HUES48 (cell line): ENCODE data around the gene VGLL3.
A peak's percentile ranks its signal among the peaks of the same experiment; 100 is the strongest.

Experiments
- H3K27ac ChIP-seq: one replicate; pipeline ENCODE4 v1.7.0; 2013; ENCODE audit warnings: low read depth, low read length, inconsistent platforms
- H3K27me3 ChIP-seq: 2 replicates; pipeline ENCODE4 v1.6.1; 2013; ENCODE audit warnings: mild to moderate bottlenecking, low read length; ENCODE audit not compliant: control insufficient read depth, insufficient read depth
- H3K36me3 ChIP-seq: 2 replicates; pipeline ENCODE4 v1.6.1; 2013; ENCODE audit warnings: low read length; ENCODE audit not compliant: control insufficient read depth, insufficient read depth
- H3K4me1 ChIP-seq: 2 replicates; pipeline ENCODE4 v1.6.1; 2013; ENCODE audit warnings: mild to moderate bottlenecking, low read length; ENCODE audit not compliant: control insufficient read depth, insufficient read depth
- H3K4me3 ChIP-seq: 2 replicates; pipeline ENCODE4 v1.5.1; 2013; ENCODE audit warnings: mild to moderate bottlenecking, low read depth, low read length
- H3K9ac ChIP-seq: 2 replicates; pipeline ENCODE4 v1.6.1; 2013; ENCODE audit warnings: mild to moderate bottlenecking, low read depth, low read length, moderate library complexity
- H3K9me3 ChIP-seq: 2 replicates; pipeline ENCODE4 v1.6.1; 2013; ENCODE audit warnings: low read length; ENCODE audit not compliant: control insufficient read depth, insufficient read depth

Gene VGLL3

DNA sequence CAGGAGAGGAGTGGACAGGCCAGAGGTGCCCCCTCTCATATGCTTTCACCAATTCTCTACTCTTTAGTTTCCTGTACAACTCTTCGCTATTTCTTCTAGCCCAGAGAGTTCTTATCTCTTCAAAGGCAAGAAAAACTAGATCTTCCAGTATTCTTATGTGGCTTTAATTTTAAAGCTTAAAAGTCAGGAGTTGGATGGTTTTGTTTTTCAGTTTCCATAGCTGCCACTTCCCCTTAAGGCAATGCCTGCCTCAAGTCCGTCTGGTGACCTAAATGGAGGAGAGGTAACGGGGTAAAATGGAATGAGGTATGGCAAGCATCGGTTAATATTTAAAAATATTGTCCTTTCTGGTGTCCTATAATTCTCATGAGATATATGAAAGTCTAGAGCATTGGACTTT, 11.4 kb upstream of the VGLL3 start:
- no peaks in the 10 kb centered on the region for H3K9me3 ChIP-seq
- H3K4me3 ChIP-seq: no peak overlapping the region
- H3K27ac ChIP-seq: no peak overlapping the region
- no peak overlapping the region for H3K9ac ChIP-seq
- peaks cover 6% of the 10 kb centered on the region; the same call in 1 of the 2 replicates for H3K4me1 ChIP-seq
- H3K27me3 ChIP-seq: no peaks in the 10 kb centered on the region
- no peaks in the 10 kb centered on the region for H3K36me3 ChIP-seq

DNA sequence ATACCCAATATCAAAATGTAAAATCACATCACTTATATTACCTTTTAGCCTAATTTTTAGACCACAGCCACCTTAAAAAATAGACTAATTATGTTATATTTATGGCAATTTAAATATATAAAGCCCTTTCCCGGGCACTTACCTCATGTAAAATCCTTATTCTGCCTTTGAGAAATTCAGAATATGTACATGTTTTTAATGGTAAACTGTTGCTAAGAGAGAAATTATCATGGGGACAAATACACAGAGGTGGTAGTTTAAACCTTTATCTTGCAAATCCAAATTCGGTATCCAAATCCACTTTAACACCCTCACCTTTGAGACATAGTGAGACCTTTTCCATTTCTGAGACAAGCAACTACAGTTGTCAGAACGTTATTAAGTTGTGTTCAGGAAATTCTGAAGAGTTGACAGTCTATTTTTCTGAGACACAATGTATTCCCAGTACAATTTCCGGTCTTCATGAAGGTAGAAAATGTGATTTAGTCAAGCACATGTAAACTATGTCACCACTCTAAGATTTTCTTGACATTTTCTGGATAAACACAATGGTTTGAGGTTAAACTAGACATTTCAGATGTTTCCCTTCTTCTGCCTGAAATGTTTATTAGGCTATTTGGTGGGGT, 10.6 kb upstream of the VGLL3 start:
- H3K4me3 ChIP-seq: no peak overlapping the region
- no peak overlapping the region for H3K27ac ChIP-seq
- H3K27me3 ChIP-seq: no peaks in the 10 kb centered on the region
- no peaks in the 10 kb centered on the region for H3K36me3 ChIP-seq
- peaks cover 6% of the 10 kb centered on the region; the same call in 1 of the 2 replicates for H3K4me1 ChIP-seq
- no peak overlapping the region for H3K9ac ChIP-seq
- no peaks in the 10 kb centered on the region for H3K9me3 ChIP-seq

DNA sequence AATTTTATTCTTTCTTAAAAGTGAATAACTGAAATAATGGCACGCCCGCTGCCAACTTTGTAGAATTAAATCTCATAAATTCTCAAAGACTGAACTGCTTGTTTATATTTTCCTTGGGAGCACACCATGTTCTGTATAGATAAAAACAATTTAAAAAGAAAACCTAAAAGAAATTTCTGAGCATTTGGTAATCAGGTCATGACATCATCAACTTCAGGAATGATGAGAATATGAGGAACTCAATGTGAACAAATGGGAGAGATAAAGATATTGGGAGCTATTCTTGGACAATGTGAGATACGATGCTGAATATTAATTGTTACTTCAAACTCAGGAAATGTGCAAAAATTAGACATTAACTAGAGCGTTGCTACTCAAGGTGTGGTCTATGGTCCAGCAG, 10.0 kb upstream of the VGLL3 start:
- H3K36me3 ChIP-seq: no peaks in the 10 kb centered on the region
- no peaks in the 10 kb centered on the region for H3K9me3 ChIP-seq
- H3K9ac ChIP-seq: no peak overlapping the region
- H3K27ac ChIP-seq: no peak overlapping the region
- no peak overlapping the region for H3K4me3 ChIP-seq
- H3K27me3 ChIP-seq: no peaks in the 10 kb centered on the region
- peaks cover 6% of the 10 kb centered on the region; the same call in 1 of the 2 replicates for H3K4me1 ChIP-seq

DNA sequence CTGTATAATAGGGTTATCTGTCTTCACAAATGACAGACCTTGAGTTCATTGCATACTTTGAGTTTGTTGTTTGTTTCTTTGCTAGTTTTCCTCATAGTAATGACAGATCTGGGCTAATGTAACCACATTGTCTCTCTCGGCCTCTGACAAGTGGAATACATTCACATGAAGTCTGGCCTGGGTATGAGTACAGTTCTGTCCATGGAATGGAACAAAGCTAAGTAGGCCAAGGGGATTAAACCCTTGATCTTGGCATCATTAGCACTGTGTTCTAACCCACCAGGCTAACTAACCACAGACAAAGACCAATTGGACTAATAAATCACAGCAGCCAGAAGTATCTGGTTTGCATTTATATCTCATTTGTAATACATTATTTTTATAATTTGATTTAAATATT, 7.6 kb upstream of the VGLL3 start:
- Histone ChIP-seq H3K4me3 (no peak overlapping the region), H3K9me3 (no peaks in the 10 kb centered on the region), H3K36me3 (no peaks in the 10 kb centered on the region), H3K4me1 (peaks cover 10% of the 10 kb centered on the region), H3K9ac (no peak overlapping the region), H3K27me3 (no peaks in the 10 kb centered on the region), H3K27ac (no peak overlapping the region)

DNA sequence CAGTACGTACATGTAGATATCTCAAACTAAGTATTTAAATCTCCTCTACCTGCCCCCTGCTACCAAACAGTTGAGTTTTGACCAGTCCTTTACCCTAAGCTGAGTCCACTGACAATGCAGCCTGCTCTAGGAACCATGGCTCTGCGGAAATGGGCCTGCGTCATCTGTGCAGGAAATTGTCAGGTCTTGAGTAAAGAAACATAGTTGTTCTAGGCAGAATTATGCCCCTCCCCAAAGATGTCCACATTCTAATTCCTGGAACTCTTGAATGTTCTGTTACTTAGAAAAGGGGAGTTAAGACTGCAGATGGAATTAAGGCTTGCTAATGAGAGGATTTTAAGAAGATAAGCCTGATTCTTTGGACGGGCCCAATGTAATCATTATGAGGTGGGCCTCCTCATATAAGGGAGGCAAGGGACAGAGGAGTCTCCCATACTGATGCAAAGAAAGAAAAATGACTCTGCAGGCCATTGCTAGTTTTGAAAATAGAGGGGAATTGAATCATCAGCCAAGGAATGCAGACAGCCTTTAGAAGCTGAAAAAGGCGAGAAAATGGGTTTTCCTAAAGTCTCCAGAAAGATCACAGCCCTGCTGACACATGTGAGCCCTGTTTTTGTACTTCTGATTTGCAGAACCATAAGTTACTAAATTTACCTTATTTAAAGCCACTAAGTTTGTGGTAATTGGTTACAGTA, 5.5 kb upstream of the VGLL3 start:
- no peak overlapping the region for H3K9ac ChIP-seq

DNA sequence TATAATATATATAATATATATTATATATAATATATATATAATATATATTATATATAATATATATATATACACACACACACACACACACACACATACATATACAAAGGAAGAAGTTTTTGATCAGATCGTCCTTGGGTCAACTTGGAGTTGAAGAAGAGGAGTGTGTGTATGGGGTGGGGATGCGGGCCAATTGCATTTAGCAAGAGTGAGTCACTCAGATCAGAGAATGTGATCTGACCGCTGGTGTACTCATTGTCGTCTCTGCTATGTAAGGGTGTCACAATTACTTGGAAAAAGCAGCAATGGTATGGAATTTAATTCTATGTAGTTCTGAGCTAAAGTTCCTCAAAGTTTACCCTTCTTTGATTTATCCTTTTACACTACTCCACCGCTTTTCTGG, 4.6 kb upstream of the VGLL3 start:
- Histone ChIP-seq H3K27me3 (peaks cover under 1% of the 10 kb centered on the region; the same call in 1 of the 2 replicates), H3K36me3 (no peaks in the 10 kb centered on the region), H3K4me3 (no peak overlapping the region), H3K4me1 (peaks cover 15% of the 10 kb centered on the region), H3K27ac (no peak overlapping the region), H3K9me3 (no peaks in the 10 kb centered on the region), H3K9ac (no peak overlapping the region)

More for the DNA sequence above, 5.5 kb upstream of the VGLL3 start:
- Histone ChIP-seq H3K4me3 (no peak overlapping the region), H3K9me3 (no peaks in the 10 kb centered on the region), H3K4me1 (peaks cover 14% of the 10 kb centered on the region), H3K27me3 (no peaks in the 10 kb centered on the region), H3K27ac (peak overlapping the region; percentile 46), H3K36me3 (no peaks in the 10 kb centered on the region)

DNA sequence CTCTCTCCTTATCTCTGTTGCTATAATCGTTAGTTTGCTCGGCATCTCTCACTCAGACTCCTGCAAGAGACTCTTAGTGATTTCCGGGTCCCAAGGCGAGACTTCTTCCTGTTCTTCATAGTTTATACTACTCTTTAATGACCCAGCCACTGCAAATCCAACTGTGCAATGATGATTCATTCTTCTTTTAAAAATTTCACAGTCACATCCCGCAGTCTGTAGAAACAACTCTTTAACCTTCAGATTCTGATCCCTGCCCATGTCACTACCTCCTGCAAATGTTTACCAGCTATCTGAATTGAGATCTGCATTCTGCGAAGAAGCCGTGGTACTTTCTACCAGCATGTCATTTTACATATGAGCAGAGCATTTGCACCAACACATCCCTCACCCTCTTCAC, 2.8 kb upstream of the VGLL3 start:
- no peaks in the 10 kb centered on the region for H3K9me3 ChIP-seq
- H3K27me3 ChIP-seq: peaks cover 18% of the 10 kb centered on the region
- H3K36me3 ChIP-seq: no peaks in the 10 kb centered on the region

DNA sequence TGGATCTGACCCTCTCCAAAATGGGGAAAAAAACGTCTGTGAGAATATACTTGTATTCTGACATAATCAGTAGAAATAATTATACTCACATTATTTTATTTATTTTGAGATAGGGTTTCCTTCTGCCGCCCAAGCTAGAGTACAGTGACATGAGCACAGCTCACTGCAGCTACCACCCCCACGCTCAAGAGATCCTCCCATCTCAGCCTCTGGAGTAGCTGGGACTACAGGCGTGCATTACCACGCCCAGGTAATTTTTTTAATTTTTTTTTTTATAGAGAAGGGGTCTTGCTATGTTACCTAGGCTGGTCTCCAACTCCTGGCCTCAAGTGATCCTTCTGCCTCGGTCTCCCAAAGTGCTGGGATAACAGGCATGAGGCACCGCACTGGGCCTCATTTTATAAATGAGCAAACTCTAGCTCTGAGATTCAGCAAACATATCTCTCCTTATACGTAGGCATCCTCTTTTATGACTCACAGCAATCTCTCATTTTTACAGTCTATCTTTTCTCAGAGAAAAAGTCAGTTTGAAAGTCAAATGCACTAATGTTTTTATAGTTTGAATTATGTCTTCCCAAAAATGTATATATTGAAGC, 989 bp upstream of the VGLL3 start:
- H3K36me3 ChIP-seq: no peaks in the 10 kb centered on the region
- peaks cover 19% of the 10 kb centered on the region for H3K27me3 ChIP-seq
- H3K9me3 ChIP-seq: no peaks in the 10 kb centered on the region
- peaks cover 14% of the 10 kb centered on the region for H3K4me1 ChIP-seq
- no peak overlapping the region for H3K9ac ChIP-seq
- peak overlapping the region; percentile 74 for H3K27ac ChIP-seq
- H3K4me3 ChIP-seq: peak overlapping the region; percentile 62

More for the DNA sequence above, 2.8 kb upstream of the VGLL3 start:
- H3K9ac ChIP-seq: no peak overlapping the region
- H3K27ac ChIP-seq: no peak overlapping the region
- H3K4me3 ChIP-seq: no peak overlapping the region
- H3K4me1 ChIP-seq: peaks cover 14% of the 10 kb centered on the region

DNA sequence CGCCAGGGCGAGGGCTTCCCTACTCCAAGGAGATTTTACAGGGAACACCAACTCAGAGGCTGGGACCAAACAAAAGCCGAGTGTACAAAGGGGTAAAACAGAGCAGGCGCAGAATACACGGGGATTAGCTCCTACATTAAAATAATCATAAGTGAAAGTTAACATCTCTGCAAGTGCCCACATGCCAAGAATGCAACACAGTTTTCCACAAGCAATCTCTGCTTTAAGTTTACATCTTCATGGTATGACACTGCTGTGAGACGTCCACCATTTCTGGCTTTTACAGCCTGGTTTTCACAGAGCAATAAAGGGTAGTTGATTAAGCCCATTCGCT, 500 bp upstream of the VGLL3 start:
- H3K9me3 ChIP-seq: no peaks in the 10 kb centered on the region
- peaks cover 19% of the 10 kb centered on the region for H3K27me3 ChIP-seq
- 0 out of 2 replicates have a peak overlapping the region, but pooled peaks have one; percentile 26 for H3K9ac ChIP-seq
- H3K4me3 ChIP-seq: peak overlapping the region; percentile 62
- H3K4me1 ChIP-seq: peaks cover 14% of the 10 kb centered on the region
- H3K36me3 ChIP-seq: no peaks in the 10 kb centered on the region
- H3K27ac ChIP-seq: peak overlapping the region; percentile 74

DNA sequence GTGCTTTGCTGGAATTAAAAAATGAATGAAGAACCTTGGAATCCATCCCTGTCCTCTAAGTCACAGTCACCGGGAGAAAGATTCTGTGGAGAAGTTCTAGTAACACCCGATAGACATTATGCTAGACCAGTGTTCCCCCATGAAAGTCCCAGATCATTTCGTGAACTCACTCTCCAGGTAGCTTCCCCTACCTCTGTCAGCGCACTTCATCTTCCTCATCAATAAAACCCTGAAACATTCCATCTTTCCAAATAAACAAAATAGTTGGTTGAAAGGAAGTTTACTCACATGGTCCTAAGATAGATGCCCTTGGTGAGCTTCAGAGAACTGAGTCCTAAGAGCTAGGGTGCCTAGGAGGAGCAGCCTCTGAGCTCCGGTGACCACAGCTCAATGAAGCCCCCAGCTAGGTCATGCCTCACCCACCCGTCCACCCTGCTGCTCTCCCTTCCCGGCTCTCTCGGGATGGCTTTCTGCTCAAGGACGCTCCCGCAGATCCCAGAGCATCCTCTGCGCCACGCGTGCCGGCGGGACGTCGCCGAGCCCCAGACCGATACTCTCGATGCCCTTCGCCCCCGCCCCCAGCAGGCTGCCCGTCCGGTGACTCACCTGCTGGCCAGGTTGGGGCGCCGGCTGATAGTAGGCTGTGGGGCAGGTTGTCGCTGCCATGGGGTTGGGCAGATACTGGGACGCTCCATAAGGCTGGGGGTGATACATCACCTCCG, 776 bp downstream of the VGLL3 start:
- Histone ChIP-seq H3K36me3 (no peaks in the 10 kb centered on the region), H3K27ac (peak overlapping the region; percentile 83), H3K27me3 (peaks cover 19% of the 10 kb centered on the region), H3K9me3 (no peaks in the 10 kb centered on the region), H3K9ac (peak overlapping the region; percentile 58; the same call in 1 of the 2 replicates), H3K4me3 (peak overlapping the region; percentile 62), H3K4me1 (peaks cover 14% of the 10 kb centered on the region)

DNA sequence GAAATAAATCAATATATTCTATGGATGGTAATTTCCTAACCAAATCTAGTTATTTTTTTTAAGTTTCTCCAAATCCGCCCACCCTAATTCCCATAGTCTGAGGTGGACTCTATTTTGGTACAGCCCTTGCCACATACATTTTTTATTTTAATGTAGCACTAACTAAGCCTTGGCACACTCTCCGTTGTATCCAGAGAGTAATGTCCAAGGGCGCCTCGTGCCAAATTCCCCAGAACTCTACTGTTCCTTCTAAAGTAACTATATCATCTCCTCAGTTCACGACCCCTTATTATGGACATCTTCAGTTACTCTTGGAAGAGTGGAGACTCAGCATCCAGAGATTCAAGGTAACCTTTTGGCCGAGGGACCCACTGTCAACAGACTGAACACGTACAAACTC, 1.3 kb downstream of the VGLL3 start:
- Histone ChIP-seq H3K9me3 (no peaks in the 10 kb centered on the region), H3K4me3 (peak overlapping the region; percentile 62), H3K4me1 (peaks cover 14% of the 10 kb centered on the region), H3K36me3 (no peaks in the 10 kb centered on the region), H3K27ac (no peak overlapping the region), H3K9ac (no peak overlapping the region), H3K27me3 (peaks cover 19% of the 10 kb centered on the region)
